Transverse colon (tissue), 3 donors: Measurements from ENCODE around the gene AOAH.

ENCODE experiments used
- CTCF ChIP-seq, 5 experiments: fragments of 200-600 bp in 3 of 5; fragments of 450-650 bp in 2 of 5; sonication (generic) in 3 of 5; IDR thresholded peaks; 1 replicate in 2 of 5; 2 replicates in 3 of 5; pipeline ENCODE4 v1.5.1; 2016 to 2017; ENCODE audit warnings: antibody characterized with exemption in 5 of 5, inconsistent platforms in 3 of 5, mild to moderate bottlenecking in 2 of 5, moderate library complexity in 1 of 5
- EP300 ChIP-seq: sonication (generic); formaldehyde crosslinking; IDR thresholded peaks from one replicate; pipeline ENCODE4 v1.6.1; 2017; ENCODE audit warnings: antibody characterized with exemption, low read depth

- TF ChIP-seq EP300 (no peak), CTCF (IDR thresholded peaks at IDR 0.05) (no peak)
Measured at GRCh38 chr7:36474283-36475010, 249.8 kb downstream of the AOAH start.
